ENCODE results near the gene THOP1. TPM values are rescaled to one million over a fixed set of nuclear protein-coding genes. Genes with fewer than 3 reads are reported as not detected.

THOP1 gene
- total and polyA plus RNA-seq, 10 of the 15 experiments (the other 5 are each of a cell fraction or from before 2014, with no cell fraction given), result 1.9 to 270 (median 169) TPM

GRCh38 chr19:2807379-2808128 lies 22.3 kb downstream of the THOP1 start:
- FAIRE-seq (no peak), ATAC-seq (no peak), DNase-seq (ENCODE audit: low read depth, low spot score) (no peak)
- BruUV-seq (replicated peaks), result TSS peak; percentile 45
- ChIA-PET SMC1A (ENCODE audit: uncharacterized antibody, unreplicated experiment) (no interaction called here), POLR2A (no interaction called here), RAD21 (ENCODE audit: unreplicated experiment) (no interaction called here), CTCF (no interaction called here)
- Histone ChIP-seq H2AFZ (ENCODE audit: control insufficient read depth, low read depth, low read length) (no peak overlapping the region), H3K4me2 (ENCODE audit: control insufficient read depth, insufficient read depth) (no peak overlapping the region), H3K4me1 (ENCODE audit: control insufficient read depth, insufficient read depth, low read length) (no peaks in the 10 kb centered on the region), H3K27ac (ENCODE audit: control insufficient read depth, insufficient read depth) (no peak overlapping the region), H3K27me3 (replicated peaks in 1 of 2; ENCODE audit: control insufficient read depth in 2 of 2, insufficient read depth in 2 of 2, low read length in 1 of 2) (no peaks in the 10 kb centered on the region), H3K36me3 (ENCODE audit: control insufficient read depth in 2 of 2, insufficient read depth in 2 of 2, low read length in 1 of 2) (peaks cover 28 to 57% of the 10 kb centered on the region in 2 experiments), H4K20me1 (ENCODE audit: control insufficient read depth, insufficient read depth) (no peaks in the 10 kb centered on the region), H3K9ac (ENCODE audit: control insufficient read depth, insufficient read depth, low read length) (no peak overlapping the region), H3K9me3 (replicated peaks; ENCODE audit: control insufficient read depth, insufficient read depth, low read length) (no peaks in the 10 kb centered on the region), H3K79me2 (ENCODE audit: control insufficient read depth, insufficient read depth, low read length) (no peaks in the 10 kb centered on the region), H3K4me3 (no peak overlapping the region)
- TF ChIP-seq SIN3A (IDR thresholded peaks at IDR 0.05; ENCODE audit: low read depth, low read length), result no peak
- TF ChIP-seq POLR2A (IDR thresholded peaks at IDR 0.05; ENCODE audit: low read depth, low read length), result 0 out of 2 replicates have a peak, but pooled peaks have one; percentile 8
- intact Hi-C loops (cut with micrococcal nuclease; ENCODE audit: unreplicated experiment), result no loop called here
- WGBS (ENCODE audit: insufficient coverage, insufficient replicate concordance, low lambda C conversion rate, missing lambda C conversion rate), result 95% methylated on average over 39 of the region's 56 CpGs
- in situ Hi-C loops (cut with MboI), result no loop called here

- Histone ChIP-seq H2AFZ (ENCODE audit: control insufficient read depth, low read depth, low read length) (no peak overlapping the region), H3K27me3 (replicated peaks in 1 of 2; ENCODE audit: control insufficient read depth in 2 of 2, insufficient read depth in 2 of 2, low read length in 1 of 2) (no peaks in the 10 kb centered on the region), H3K27ac (ENCODE audit: control insufficient read depth, insufficient read depth) (no peak overlapping the region), H3K9me3 (replicated peaks; ENCODE audit: control insufficient read depth, insufficient read depth, low read length) (no peaks in the 10 kb centered on the region), H4K20me1 (ENCODE audit: control insufficient read depth, insufficient read depth) (no peaks in the 10 kb centered on the region), H3K36me3 (ENCODE audit: control insufficient read depth in 2 of 2, insufficient read depth in 2 of 2, low read length in 1 of 2) (peaks cover 26 to 53% of the 10 kb centered on the region in 2 experiments), H3K4me2 (ENCODE audit: control insufficient read depth, insufficient read depth) (no peak overlapping the region), H3K9ac (ENCODE audit: control insufficient read depth, insufficient read depth, low read length) (no peak overlapping the region), H3K4me3 (no peak overlapping the region), H3K4me1 (ENCODE audit: control insufficient read depth, insufficient read depth, low read length) (no peaks in the 10 kb centered on the region), H3K79me2 (ENCODE audit: control insufficient read depth, insufficient read depth, low read length) (no peaks in the 10 kb centered on the region)
- FAIRE-seq, result no peak
- SMC1A ChIA-PET (ENCODE audit: uncharacterized antibody, unreplicated experiment), result no interaction called here
- in situ Hi-C loops (cut with MboI) (no loop called here), intact Hi-C loops (cut with micrococcal nuclease; ENCODE audit: unreplicated experiment) (no loop called here)
- ATAC-seq, result no peak
- POLR2A ChIA-PET, result no interaction called here
- CTCF ChIA-PET, result no interaction called here
- DNase-seq (ENCODE audit: low read depth, low spot score), result no peak
- 98% methylated on average over 41 of the region's 41 CpGs for WGBS (ENCODE audit: insufficient coverage, insufficient replicate concordance, low lambda C conversion rate, missing lambda C conversion rate)
- no TSS peak for BruUV-seq (replicated peaks)
- RAD21 ChIA-PET (ENCODE audit: unreplicated experiment), result no interaction called here
- TF ChIP-seq ZNF384 (IDR thresholded peaks at IDR 0.05; ENCODE audit: borderline replicate concordance, low read depth, low read length) (no peak), USF2 (IDR thresholded peaks at IDR 0.05; ENCODE audit: borderline replicate concordance, low read depth, low read length) (no peak), REST (IDR thresholded peaks at IDR 0.05; ENCODE audit: low read depth, low read length) (no peak), POLR2A (IDR thresholded peaks at IDR 0.05; ENCODE audit: low read depth, low read length) (0 out of 2 replicates have a peak, but pooled peaks have one; percentile 29), CTCF (IDR thresholded peaks at IDR 0.05 in 2 of 3, conservative IDR thresholded peaks at IDR 0.05 in 1 of 3; ENCODE audit: control insufficient read depth in 2 of 3, extremely low read depth in 1 of 3, insufficient read depth in 1 of 3, low read depth in 3 of 3, low read length in 3 of 3) (no peak)
These were observed 23.0 kb downstream of the THOP1 start for GRCh38 chr19:2808129-2808941.

All from GM12878 (cell line).